ENCODE results near the gene HPX. TPM values are rescaled to one million over a fixed set of nuclear protein-coding genes. Genes with fewer than 3 reads are reported as not detected.

HPX gene
- total RNA-seq, 2 donors from 2014 or later: 3.9 to 6.0 TPM

GRCh38 chr11:6406370-6406769, 34.4 kb downstream of the HPX start:
- Mint-ChIP-seq H3K9me3 (no peaks in the 10 kb centered on the region), H3K36me3 (ENCODE audit: low read depth) (peaks cover 9% of the 10 kb centered on the region), H3K4me3 (no peak overlapping the region), H3K4me1 (no peaks in the 10 kb centered on the region), H3K27ac (no peak overlapping the region), H3K27me3 (ENCODE audit: insufficient read depth) (no peaks in the 10 kb centered on the region)
- H3K36me3 ChIP-seq (ENCODE audit: control insufficient read depth, insufficient read depth, low read length): peaks cover 3% of the 10 kb centered on the region
- no peak for DNase-seq
- TF ChIP-seq, protein P1, sequence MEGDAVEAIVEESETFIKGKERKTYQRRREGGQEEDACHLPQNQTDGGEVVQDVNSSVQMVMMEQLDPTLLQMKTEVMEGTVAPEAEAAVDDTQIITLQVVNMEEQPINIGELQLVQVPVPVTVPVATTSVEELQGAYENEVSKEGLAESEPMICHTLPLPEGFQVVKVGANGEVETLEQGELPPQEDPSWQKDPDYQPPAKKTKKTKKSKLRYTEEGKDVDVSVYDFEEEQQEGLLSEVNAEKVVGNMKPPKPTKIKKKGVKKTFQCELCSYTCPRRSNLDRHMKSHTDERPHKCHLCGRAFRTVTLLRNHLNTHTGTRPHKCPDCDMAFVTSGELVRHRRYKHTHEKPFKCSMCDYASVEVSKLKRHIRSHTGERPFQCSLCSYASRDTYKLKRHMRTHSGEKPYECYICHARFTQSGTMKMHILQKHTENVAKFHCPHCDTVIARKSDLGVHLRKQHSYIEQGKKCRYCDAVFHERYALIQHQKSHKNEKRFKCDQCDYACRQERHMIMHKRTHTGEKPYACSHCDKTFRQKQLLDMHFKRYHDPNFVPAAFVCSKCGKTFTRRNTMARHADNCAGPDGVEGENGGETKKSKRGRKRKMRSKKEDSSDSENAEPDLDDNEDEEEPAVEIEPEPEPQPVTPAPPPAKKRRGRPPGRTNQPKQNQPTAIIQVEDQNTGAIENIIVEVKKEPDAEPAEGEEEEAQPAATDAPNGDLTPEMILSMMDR (conservative IDR thresholded peaks at IDR 0.05): no peak
- H3K27ac ChIP-seq (ENCODE audit: low read depth, low read length): no peak overlapping the region
- H3K4me3 ChIP-seq (ENCODE audit: low read length): no peak overlapping the region
- H3K27me3 ChIP-seq (ENCODE audit: control insufficient read depth, insufficient read depth, low read length, poor library complexity, severe bottlenecking): no peaks in the 10 kb centered on the region
- no peak overlapping the region for H3K9ac ChIP-seq (ENCODE audit: extremely low read depth, low read length, poor library complexity, severe bottlenecking)
- 80 to 95% methylated on average over 2 of the region's 2 CpGs for WGBS, 2 experiments (ENCODE audit: insufficient coverage in 1 of 2, insufficient read length in 1 of 2)
- H3K9me3 ChIP-seq (ENCODE audit: control insufficient read depth, low read length): no peaks in the 10 kb centered on the region
- H3K4me1 ChIP-seq (ENCODE audit: control insufficient read depth, insufficient read depth, low read length): no peaks in the 10 kb centered on the region

DNA sequence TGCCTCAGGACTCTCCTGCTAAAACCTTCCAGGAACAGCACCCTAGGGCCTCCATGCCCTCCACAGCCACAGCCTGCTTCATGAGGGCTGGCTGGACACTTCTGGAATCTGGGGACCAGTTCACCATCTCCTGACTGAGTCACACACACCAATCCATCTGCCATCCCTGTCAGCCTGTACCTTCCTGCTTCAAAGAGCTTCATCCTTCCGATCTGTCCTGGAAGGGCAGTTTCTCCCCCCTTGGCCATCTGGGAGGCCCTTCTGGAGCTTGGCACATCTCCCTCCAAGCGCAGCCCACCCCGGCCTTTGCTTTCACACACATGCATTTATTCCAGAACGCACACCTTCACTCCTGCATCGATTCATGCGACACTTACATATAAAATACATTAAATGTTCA, 34.9 kb downstream of the HPX start:
- H3K4me1 Mint-ChIP-seq: no peaks in the 10 kb centered on the region
- H3K4me1 ChIP-seq (ENCODE audit: control insufficient read depth, insufficient read depth, low read length): no peaks in the 10 kb centered on the region
- no peaks in the 10 kb centered on the region for H3K9me3 ChIP-seq (ENCODE audit: control insufficient read depth, low read length)
- H3K4me3 Mint-ChIP-seq: no peak overlapping the region
- peaks cover 12% of the 10 kb centered on the region for H3K36me3 Mint-ChIP-seq (ENCODE audit: low read depth)
- H3K27ac ChIP-seq (ENCODE audit: low read depth, low read length): no peak overlapping the region
- 96 to 98% methylated on average over 6 of the region's 6 CpGs for WGBS, 2 experiments (ENCODE audit: insufficient coverage in 1 of 2, insufficient read length in 1 of 2)
- H3K36me3 ChIP-seq (ENCODE audit: control insufficient read depth, insufficient read depth, low read length): peaks cover 3% of the 10 kb centered on the region
- H3K4me3 ChIP-seq (ENCODE audit: low read length): no peak overlapping the region
- no peak for DNase-seq
- TF ChIP-seq, protein P1 (conservative IDR thresholded peaks at IDR 0.05): no peak
- H3K9ac ChIP-seq (ENCODE audit: extremely low read depth, low read length, poor library complexity, severe bottlenecking): no peak overlapping the region
- H3K27me3 ChIP-seq (ENCODE audit: control insufficient read depth, insufficient read depth, low read length, poor library complexity, severe bottlenecking): no peaks in the 10 kb centered on the region
- no peaks in the 10 kb centered on the region for H3K9me3 Mint-ChIP-seq
- H3K27me3 Mint-ChIP-seq (ENCODE audit: insufficient read depth): no peaks in the 10 kb centered on the region
- no peak overlapping the region for H3K27ac Mint-ChIP-seq

- H3K27ac ChIP-seq (ENCODE audit: low read depth, low read length): peak overlapping the region; percentile 40
- Mint-ChIP-seq H3K4me1 (no peaks in the 10 kb centered on the region), H3K9me3 (no peaks in the 10 kb centered on the region), H3K27me3 (ENCODE audit: insufficient read depth) (no peaks in the 10 kb centered on the region), H3K4me3 (no peak overlapping the region), H3K27ac (no peak overlapping the region), H3K36me3 (ENCODE audit: low read depth) (peaks cover 15% of the 10 kb centered on the region)
- H3K4me1 ChIP-seq (ENCODE audit: control insufficient read depth, insufficient read depth, low read length): no peaks in the 10 kb centered on the region
- DNase-seq: peak; percentile 85
- H3K4me3 ChIP-seq (ENCODE audit: low read length): no peak overlapping the region
- no peaks in the 10 kb centered on the region for H3K9me3 ChIP-seq (ENCODE audit: control insufficient read depth, low read length)
- 46 to 69% methylated on average over 11 to 13 of the region's 13 CpGs for WGBS, 2 experiments (ENCODE audit: insufficient coverage in 1 of 2, insufficient read length in 1 of 2)
- no peak overlapping the region for H3K9ac ChIP-seq (ENCODE audit: extremely low read depth, low read length, poor library complexity, severe bottlenecking)
- no peaks in the 10 kb centered on the region for H3K27me3 ChIP-seq (ENCODE audit: control insufficient read depth, insufficient read depth, low read length, poor library complexity, severe bottlenecking)
- H3K36me3 ChIP-seq (ENCODE audit: control insufficient read depth, insufficient read depth, low read length): peaks cover 7% of the 10 kb centered on the region
- TF ChIP-seq, protein P1 (conservative IDR thresholded peaks at IDR 0.05): no peak
Observed at GRCh38 chr11:6405052-6405667, 35.6 kb downstream of the HPX start.

Measured in endodermal cell (in vitro differentiated cells).